K562 treated with DMSO at 1 percent for 12 hours (cell line): ENCODE measurements around the gene GCA. TPM values are rescaled to one million over a fixed set of nuclear protein-coding genes. Genes with fewer than 3 reads are reported as not detected.

ENCODE experiments used
- total RNA-seq: library from RNA; unstranded; fragments of 300-600 nt; gene quantifications from 2 replicates; pipeline ENCODE4 v1.2.3, GENCODE V29; 2022; ENCODE audit not compliant: insufficient read depth

GCA gene
- total RNA-seq, result 0.73 and 3.8 TPM in 2 replicates

GRCh38 chr2:162343824-162344616, at the start of gene GCA:
TSS of gene GCA (plus strand) at chr2:162344132. CDS start at chr2:162344249, 117 bp downstream.

GRCh38 chr2:162318328-162319180, 25.4 kb upstream of the GCA start, which contains the start of gene IFIH1:
TSS of gene IFIH1 (minus strand) at chr2:162318684. CDS start at chr2:162318307, 377 bp downstream.

Other genes starting within 250 kb of the GCA start
- not detected in 2 replicates for gene GCG, start 191.9 kb upstream of the GCA start, total RNA-seq
- not detected in 2 replicates for gene FAP, start 100.7 kb upstream of the GCA start, total RNA-seq
- gene IFIH1, start 25.4 kb upstream of the GCA start, total RNA-seq, result 3.2 and 10.4 TPM in 2 replicates